CD4-positive, alpha-beta T cell (primary cell): ENCODE measurements around the gene ADGRD1. TPM values are rescaled to one million over a fixed set of nuclear protein-coding genes. Genes with fewer than 3 reads are reported as not detected.

Source experiments
- ATAC-seq: fragments of 200-7000 bp; cut with Tn5 transposase; one replicate; pipeline ENCODE4 v1.10.0; 2022; ENCODE audit warnings: mild to moderate bottlenecking; ENCODE audit not compliant: poor library complexity
- CTCF ChIA-PET: fragments of 350-600 bp; sonication (Branson Sonifier 250); formaldehyde crosslinking; loops from one replicate; lab custom pipeline; 2021; ENCODE audit warnings: antibody characterized with exemption, inconsistent platforms; lab: Charles Lee
- POLR2A ChIA-PET: fragments of 350-600 bp; sonication (Branson Sonifier 250); formaldehyde crosslinking; loops from one replicate; lab custom pipeline; 2021; ENCODE audit warnings: antibody characterized with exemption, inconsistent platforms; lab: Charles Lee
- DNase-seq, 14 experiments: peaks; one replicate each; pipeline ENCODE4 v3.0.0-alpha.2; 2013 to 2020; ENCODE audit warnings: mixed read lengths in 2 of 14
- H3K27ac ChIP-seq, 2 donors: one replicate each; pipeline versions ENCODE4 v1.5.1 to v1.7.0; 2013; ENCODE audit warnings: low read length in 2 of 2, low read depth in 1 of 2, mild to moderate bottlenecking in 1 of 2
- H3K27me3 ChIP-seq, 2 experiments: 1 replicate in 1 of 2; 2 replicates in 1 of 2; pipeline versions ENCODE4 v1.6.1 to v1.7.0; 2013; ENCODE audit warnings: low read length in 2 of 2, control low read depth in 1 of 2, mild to moderate bottlenecking in 1 of 2, moderate library complexity in 1 of 2; ENCODE audit not compliant: insufficient read depth in 2 of 2, control insufficient read depth in 1 of 2
- H3K36me3 ChIP-seq: one replicate; pipeline ENCODE4 v1.6.1; 2013; ENCODE audit warnings: low read length, control low read depth; ENCODE audit not compliant: insufficient read depth
- H3K4me1 ChIP-seq: one replicate; pipeline ENCODE4 v1.6.1; 2013; ENCODE audit warnings: low read length, control low read depth; ENCODE audit not compliant: insufficient read depth
- H3K4me3 ChIP-seq: one replicate; pipeline ENCODE4 v1.5.1; 2013; ENCODE audit warnings: mild to moderate bottlenecking, low read length, moderate library complexity
- H3K9me3 ChIP-seq, 2 experiments: 1 replicate in 1 of 2; 2 replicates in 1 of 2; pipeline versions ENCODE4 v1.6.1 to v1.7.0; 2013; ENCODE audit warnings: low read length in 2 of 2, mild to moderate bottlenecking in 2 of 2, control low read depth in 1 of 2, moderate library complexity in 1 of 2; ENCODE audit not compliant: control insufficient read depth in 1 of 2, insufficient read depth in 1 of 2
- H3K27ac Mint-ChIP-seq: one replicate; pipeline ENCODE4 v1.8.0; 2020; ENCODE audit warnings: mixed read lengths
- H3K27me3 Mint-ChIP-seq: one replicate; pipeline ENCODE4 v1.8.0; 2021; ENCODE audit warnings: mixed read lengths
- H3K36me3 Mint-ChIP-seq: one replicate; pipeline ENCODE4 v1.8.0; 2021; ENCODE audit warnings: low read depth, mixed read lengths
- H3K4me1 Mint-ChIP-seq: one replicate; pipeline ENCODE4 v1.8.0; 2021; ENCODE audit warnings: low read depth, mixed read lengths
- H3K4me3 Mint-ChIP-seq: one replicate; pipeline ENCODE4 v1.8.0; 2020; ENCODE audit warnings: mild to moderate bottlenecking, mixed read lengths
- H3K9me3 Mint-ChIP-seq: one replicate; pipeline ENCODE4 v1.8.0; 2020; ENCODE audit warnings: mixed read lengths
- CTCF ChIP-seq: fragments of 200-600 bp; IDR thresholded peaks from one replicate; pipeline ENCODE4 v1.8.0; 2022; ENCODE audit warnings: antibody characterized with exemption, mild to moderate bottlenecking
- intact Hi-C, 2 experiments: fragments of 100-400 bp; cut with DNase I in 1 of 2; cut with micrococcal nuclease in 1 of 2; formaldehyde crosslinking; loops; one replicate each; pipeline versions ENCODE4 v1.15.1 to v1.9.0; 2023 to 2025; cut with DNase I, micrococcal nuclease
- total RNA-seq, 174 experiments: library from RNA in 2 of 174; stranded (reverse) in 2 of 174; gene quantifications; one replicate each; pipeline ENCODE4 v1.2.3 and lab custom pipeline; 2021 to 2026

Gene ADGRD1
- total RNA-seq, 2 experiments from 2014 or later = 0.22 TPM; not detected in 1

- POLR2A ChIA-PET = no interaction called here
Measured at GRCh38 chr12:130932061-130932930, 21.4 kb upstream of the ADGRD1 start.

GRCh38 chr12:130933269-130933995 is 20.3 kb upstream of the ADGRD1 start:
- no peak for ATAC-seq

More at GRCh38 chr12:130932061-130932930, 21.4 kb upstream of the ADGRD1 start:
- peaks cover 73% of the 10 kb centered on the region for H3K27me3 Mint-ChIP-seq
- peaks cover 0 to 12% of the 10 kb centered on the region in 2 experiments for H3K9me3 ChIP-seq
- peaks cover 4 to 19% of the 10 kb centered on the region in 2 experiments for H3K27me3 ChIP-seq
- no peaks in the 10 kb centered on the region for H3K4me1 Mint-ChIP-seq
- intact Hi-C loops = no loop called here
- no peaks in the 10 kb centered on the region for H3K36me3 ChIP-seq
- no peak overlapping the region for H3K4me3 ChIP-seq
- DNase-seq = no peak
- H3K27ac Mint-ChIP-seq = no peak overlapping the region
- no peaks in the 10 kb centered on the region for H3K36me3 Mint-ChIP-seq
- TF ChIP-seq CTCF = no peak
- CTCF ChIA-PET = no interaction called here
- H3K4me1 ChIP-seq = no peaks in the 10 kb centered on the region
- H3K4me3 Mint-ChIP-seq = no peak overlapping the region
- ATAC-seq = no peak
- H3K27ac ChIP-seq = no peak overlapping the region
- H3K9me3 Mint-ChIP-seq = peaks cover 5% of the 10 kb centered on the region

GRCh38 chr12:130934753-130935152 is 19.0 kb upstream of the ADGRD1 start:
- DNase-seq (no peak), ATAC-seq (no peak)
- H3K4me1 Mint-ChIP-seq = no peaks in the 10 kb centered on the region
- Histone ChIP-seq H3K9me3 (peaks cover 0 to 12% of the 10 kb centered on the region in 2 experiments), H3K27ac (no peak overlapping the region), H3K27me3 (peaks cover 0 to 16% of the 10 kb centered on the region in 2 experiments), H3K4me3 (no peak overlapping the region), H3K36me3 (no peaks in the 10 kb centered on the region), H3K4me1 (no peaks in the 10 kb centered on the region)
- intact Hi-C loops = no loop called here
- peaks cover 5% of the 10 kb centered on the region for H3K9me3 Mint-ChIP-seq
- H3K4me3 Mint-ChIP-seq = no peak overlapping the region
- no peak overlapping the region for H3K27ac Mint-ChIP-seq
- no peaks in the 10 kb centered on the region for H3K36me3 Mint-ChIP-seq
- TF ChIP-seq CTCF = no peak
- ChIA-PET POLR2A (no interaction called here), CTCF (no interaction called here)
- H3K27me3 Mint-ChIP-seq = peaks cover 54% of the 10 kb centered on the region

More at GRCh38 chr12:130933269-130933995, 20.3 kb upstream of the ADGRD1 start:
- CTCF ChIA-PET = no interaction called here
- peaks cover 4 to 19% of the 10 kb centered on the region in 2 experiments for H3K27me3 ChIP-seq
- Mint-ChIP-seq H3K27me3 (peaks cover 65% of the 10 kb centered on the region), H3K9me3 (peaks cover 5% of the 10 kb centered on the region), H3K4me1 (no peaks in the 10 kb centered on the region), H3K4me3 (no peak overlapping the region), H3K27ac (no peak overlapping the region), H3K36me3 (no peaks in the 10 kb centered on the region)
- POLR2A ChIA-PET = no interaction called here
- H3K4me3 ChIP-seq = no peak overlapping the region
- H3K4me1 ChIP-seq = no peaks in the 10 kb centered on the region
- no peak for TF ChIP-seq CTCF
- no peak for DNase-seq
- no peak overlapping the region for H3K27ac ChIP-seq
- peaks cover 0 to 12% of the 10 kb centered on the region in 2 experiments for H3K9me3 ChIP-seq
- H3K36me3 ChIP-seq = no peaks in the 10 kb centered on the region
- intact Hi-C loops = no loop called here
